ENCODE results near the gene CNTN4.

- no peak for TF ChIP-seq CTCF (IDR thresholded peaks at IDR 0.05)
- TF ChIP-seq POLR2A (IDR thresholded peaks at IDR 0.05), result no peak
Measured at GRCh38 chr3:3020209-3020608, 921.5 kb downstream of the CNTN4 start.

Measured in body of pancreas (tissue), 4 donors.